Endothelial cell (in vitro differentiated cells): Measurements from ENCODE around the gene PMS1. TPM values are rescaled to one million over a fixed set of nuclear protein-coding genes. Genes with fewer than 3 reads are reported as not detected.

Experiments used
- DNase-seq: peaks from one replicate; pipeline ENCODE4 v3.0.0; 2021; ENCODE audit warnings: low spot score
- H3K27ac Mint-ChIP-seq: one replicate; pipeline ENCODE4 v1.8.0; 2021; ENCODE audit warnings: mixed read lengths, inconsistent platforms; ENCODE audit not compliant: unreplicated experiment
- H3K27me3 Mint-ChIP-seq: one replicate; pipeline ENCODE4 v1.8.0; 2021; ENCODE audit warnings: mild to moderate bottlenecking, moderate library complexity, mixed read lengths, inconsistent platforms; ENCODE audit not compliant: unreplicated experiment
- H3K36me3 Mint-ChIP-seq: one replicate; pipeline ENCODE4 v1.8.0; 2021; ENCODE audit warnings: mild to moderate bottlenecking, low read depth, mixed read lengths, inconsistent platforms; ENCODE audit not compliant: unreplicated experiment
- H3K4me1 Mint-ChIP-seq: one replicate; pipeline ENCODE4 v1.8.0; 2021; ENCODE audit warnings: mild to moderate bottlenecking, mixed read lengths, inconsistent platforms; ENCODE audit not compliant: unreplicated experiment
- H3K4me3 Mint-ChIP-seq: one replicate; pipeline ENCODE4 v1.8.0; 2021; ENCODE audit warnings: mild to moderate bottlenecking, mixed read lengths, inconsistent platforms; ENCODE audit not compliant: unreplicated experiment
- H3K9me3 Mint-ChIP-seq: one replicate; pipeline ENCODE4 v1.8.0; 2021; ENCODE audit warnings: mixed read lengths, inconsistent platforms; ENCODE audit not compliant: unreplicated experiment
- CTCF ChIP-seq: fragments of 200-600 bp; sonication (generic); IDR thresholded peaks from one replicate; pipeline ENCODE4 v1.5.0; 2021; ENCODE audit warnings: antibody characterized with exemption; ENCODE audit not compliant: unreplicated experiment
- total RNA-seq: library from RNA; stranded (reverse); fragmentation: NEBNext Ultra II Directional; extraction: Animal tissue kit (Norgen Biotek cat#: 25700); gene quantifications from one replicate; pipeline ENCODE4 v1.2.1, GENCODE V29; 2021; ENCODE audit not compliant: unreplicated experiment

Gene PMS1
- total RNA-seq, 1 donor from 2014 or later: 36.0 TPM

- H3K9me3 Mint-ChIP-seq: no peaks in the 10 kb centered on the region
- H3K4me3 Mint-ChIP-seq: no peak overlapping the region
- no peak for DNase-seq
- TF ChIP-seq CTCF: no peak
- no peaks in the 10 kb centered on the region for H3K36me3 Mint-ChIP-seq
- H3K27me3 Mint-ChIP-seq: no peaks in the 10 kb centered on the region
- H3K27ac Mint-ChIP-seq: no peak overlapping the region
- no peaks in the 10 kb centered on the region for H3K4me1 Mint-ChIP-seq
These were observed 51.8 kb downstream of the PMS1 start for GRCh38 chr2:189835855-189836558.

DNA sequence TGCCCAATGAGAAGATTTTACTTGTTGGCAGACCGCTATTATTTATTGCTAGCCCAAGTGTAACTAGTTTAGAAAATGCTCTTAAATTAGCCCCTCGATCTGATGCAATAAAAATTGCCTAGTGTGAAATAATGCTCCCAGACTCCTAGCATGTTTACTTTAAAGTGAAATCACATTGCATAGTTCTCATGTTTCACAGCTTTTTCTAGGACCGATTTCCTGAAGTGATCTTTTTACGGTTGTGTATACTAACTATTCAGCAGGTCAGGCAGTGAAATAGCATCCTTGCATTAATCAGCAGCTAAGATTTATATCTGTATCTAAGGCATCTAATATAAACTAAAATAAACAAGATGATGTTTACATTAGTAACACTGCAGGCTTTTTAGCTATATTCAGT, 52.4 kb downstream of the PMS1 start:
- no peaks in the 10 kb centered on the region for H3K27me3 Mint-ChIP-seq
- TF ChIP-seq CTCF: no peak
- no peak overlapping the region for H3K27ac Mint-ChIP-seq
- DNase-seq: no peak
- H3K4me3 Mint-ChIP-seq: no peak overlapping the region
- no peaks in the 10 kb centered on the region for H3K36me3 Mint-ChIP-seq
- H3K9me3 Mint-ChIP-seq: no peaks in the 10 kb centered on the region
- H3K4me1 Mint-ChIP-seq: peaks cover under 1% of the 10 kb centered on the region

DNA sequence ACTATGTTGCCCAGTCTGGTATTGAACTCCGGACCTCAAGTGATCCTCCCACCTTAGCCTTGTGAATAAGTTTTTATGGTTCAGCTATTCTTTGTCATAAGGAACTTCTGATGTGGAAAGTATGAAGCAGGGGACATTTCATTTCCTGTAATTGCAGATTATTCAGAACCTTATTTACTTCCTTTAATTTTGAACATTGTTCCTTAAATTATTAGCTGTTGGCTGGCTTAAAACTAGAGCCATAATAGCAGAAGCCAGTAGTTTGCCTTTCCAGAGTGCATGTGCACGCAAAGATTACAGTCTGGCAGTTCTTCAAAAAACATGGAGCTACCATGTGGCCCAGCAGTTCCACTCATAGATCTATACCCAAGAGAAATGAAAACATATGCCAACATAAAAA, 53.1 kb downstream of the PMS1 start:
- Mint-ChIP-seq H3K27ac (no peak overlapping the region), H3K36me3 (no peaks in the 10 kb centered on the region), H3K4me1 (peaks cover 6% of the 10 kb centered on the region), H3K9me3 (no peaks in the 10 kb centered on the region), H3K27me3 (no peaks in the 10 kb centered on the region), H3K4me3 (no peak overlapping the region)
- no peak for DNase-seq
- no peak for TF ChIP-seq CTCF

DNA sequence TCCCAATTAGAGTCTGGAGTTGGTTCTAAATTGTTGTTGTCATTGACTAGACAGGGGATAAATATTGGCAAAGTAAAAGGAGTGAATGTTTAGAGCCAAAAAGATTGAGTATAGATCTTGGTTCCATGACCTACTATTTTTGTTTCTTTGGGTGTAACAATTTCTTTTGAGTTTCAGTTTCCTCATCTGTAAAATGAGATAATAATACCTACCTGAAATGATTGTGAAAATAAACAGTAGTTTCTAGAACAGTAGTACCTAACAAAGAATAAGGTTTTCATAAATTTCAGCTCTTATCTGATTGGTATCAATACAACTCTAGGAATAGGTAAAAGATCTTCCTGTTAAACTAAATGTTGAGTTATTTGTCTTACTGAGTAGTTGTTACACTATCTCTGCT, 56.8 kb downstream of the PMS1 start:
- Mint-ChIP-seq H3K36me3 (no peaks in the 10 kb centered on the region), H3K27me3 (no peaks in the 10 kb centered on the region), H3K4me1 (peaks cover 6% of the 10 kb centered on the region), H3K9me3 (no peaks in the 10 kb centered on the region), H3K4me3 (no peak overlapping the region), H3K27ac (no peak overlapping the region)
- TF ChIP-seq CTCF: no peak
- no peak for DNase-seq

- Mint-ChIP-seq H3K9me3 (no peaks in the 10 kb centered on the region), H3K36me3 (no peaks in the 10 kb centered on the region), H3K4me1 (no peaks in the 10 kb centered on the region), H3K27me3 (no peaks in the 10 kb centered on the region), H3K27ac (no peak overlapping the region), H3K4me3 (no peak overlapping the region)
- DNase-seq: no peak
- TF ChIP-seq CTCF: no peak
These were observed 64.0 kb downstream of the PMS1 start for GRCh38 chr2:189848276-189848675.
